Stimulated activated CD8-positive, alpha-beta memory T cell treated with anti-CD3 and anti-CD28 coated beads, Interleukin-12 subunit alpha, Interleukin-12 subunit beta, amount 100 ng/mL, for 4 hours (primary cell): Measurements from ENCODE around the gene KRTAP10-3.
"Not testable (repeated sequence)": the region's sequence is repeated elsewhere in the genome, so short reads cannot be mapped to it uniquely, and the experiment has no call there.

ENCODE experiments used
- DNase-seq: peaks from one replicate; pipeline ENCODE4 v3.0.0-alpha.2; 2020; ENCODE audit warnings: low read depth

Gene KRTAP10-3

GRCh38 chr21:44590311-44590721, 31.7 kb upstream of the KRTAP10-3 start:
- no peak for DNase-seq

- no peak for DNase-seq
Observed at GRCh38 chr21:44589586-44590305, 31.2 kb upstream of the KRTAP10-3 start.

- no peak for DNase-seq
Observed at GRCh38 chr21:44589094-44589493, 30.5 kb upstream of the KRTAP10-3 start.

- no peak for DNase-seq
Observed at GRCh38 chr21:44585892-44586291, 27.3 kb upstream of the KRTAP10-3 start.

- no peak for DNase-seq
Observed at GRCh38 chr21:44583800-44584147, 25.2 kb upstream of the KRTAP10-3 start.

- no peak for DNase-seq
Observed at GRCh38 chr21:44583089-44583799, 24.6 kb upstream of the KRTAP10-3 start.

GRCh38 chr21:44582055-44582454, 23.5 kb upstream of the KRTAP10-3 start:
- no peak for DNase-seq

GRCh38 chr21:44581158-44581557, 22.6 kb upstream of the KRTAP10-3 start:
- DNase-seq: no peak

- not testable (repeated sequence) for DNase-seq
Observed at GRCh38 chr21:44580231-44580821, 21.7 kb upstream of the KRTAP10-3 start, which contains the start of gene KRTAP10-5. KRTAP10-5 (minus strand) TSS chr21:44580604; CDS start chr21:44580578, 26 bp downstream.

GRCh38 chr21:44579833-44580144, 21.2 kb upstream of the KRTAP10-3 start:
- no peak for DNase-seq

- no peak for DNase-seq
Observed at GRCh38 chr21:44579056-44579832, 20.6 kb upstream of the KRTAP10-3 start.

GRCh38 chr21:44578371-44579055, 19.9 kb upstream of the KRTAP10-3 start:
- DNase-seq: no peak

- DNase-seq: no peak
Observed at GRCh38 chr21:44576025-44576420, 17.4 kb upstream of the KRTAP10-3 start.

GRCh38 chr21:44575307-44576024, 16.9 kb upstream of the KRTAP10-3 start:
- no peak for DNase-seq

- DNase-seq: no peak
Observed at GRCh38 chr21:44574457-44575306, 16.1 kb upstream of the KRTAP10-3 start.

GRCh38 chr21:44573630-44574456, 15.2 kb upstream of the KRTAP10-3 start, which contains the start of gene KRTAP10-4:
KRTAP10-4 (plus strand) TSS chr21:44573729; CDS start chr21:44573759, 30 bp downstream.
- not testable (repeated sequence) for DNase-seq

GRCh38 chr21:44572959-44573583, 14.5 kb upstream of the KRTAP10-3 start:
- no peak for DNase-seq

- DNase-seq: no peak
Observed at GRCh38 chr21:44571844-44572782, 13.5 kb upstream of the KRTAP10-3 start.
